ENCODE results near the gene ATP2B2.

The ATP2B2 gene

GRCh38 chr3:10356461-10356981, 148.9 kb downstream of the ATP2B2 start:
- DNase-seq = no peak

- DNase-seq = no peak
Measured at GRCh38 chr3:10354361-10355015, 150.9 kb downstream of the ATP2B2 start.

- DNase-seq = no peak
Measured at GRCh38 chr3:10353661-10354360, 151.6 kb downstream of the ATP2B2 start.

- no peak for DNase-seq
Measured at GRCh38 chr3:10353160-10353559, 152.2 kb downstream of the ATP2B2 start.

- no peak for DNase-seq
Measured at GRCh38 chr3:10352146-10352911, 153.1 kb downstream of the ATP2B2 start.

GRCh38 chr3:10351013-10351735, 154.2 kb downstream of the ATP2B2 start:
- DNase-seq = no peak

GRCh38 chr3:10350324-10350985, 154.9 kb downstream of the ATP2B2 start:
- DNase-seq = no peak

GRCh38 chr3:10349801-10350200, 155.6 kb downstream of the ATP2B2 start:
- DNase-seq = no peak

- DNase-seq = no peak
Measured at GRCh38 chr3:10348404-10348721, 157.0 kb downstream of the ATP2B2 start.

GRCh38 chr3:10347648-10348403, 157.6 kb downstream of the ATP2B2 start:
- no peak for DNase-seq

- no peak for DNase-seq
Measured at GRCh38 chr3:10345911-10346310, 159.5 kb downstream of the ATP2B2 start.

- DNase-seq = no peak
Measured at GRCh38 chr3:10344944-10345575, 160.3 kb downstream of the ATP2B2 start.

- peak; percentile 2 for DNase-seq
Measured at GRCh38 chr3:10344147-10344943, 161.0 kb downstream of the ATP2B2 start.

GRCh38 chr3:10343526-10343925, 161.9 kb downstream of the ATP2B2 start:
- DNase-seq = no peak

GRCh38 chr3:10342781-10343180, 162.6 kb downstream of the ATP2B2 start:
- no peak for DNase-seq

GRCh38 chr3:10341901-10342398, 163.4 kb downstream of the ATP2B2 start:
- DNase-seq = no peak

- DNase-seq = no peak
Measured at GRCh38 chr3:10340476-10340875, 164.9 kb downstream of the ATP2B2 start.

GRCh38 chr3:10340046-10340445, 165.3 kb downstream of the ATP2B2 start:
- no peak for DNase-seq

GRCh38 chr3:10339376-10339955, 165.9 kb downstream of the ATP2B2 start:
- DNase-seq = no peak
